ENCODE data around the gene EXT2. TPM values are rescaled to one million over a fixed set of nuclear protein-coding genes. Genes with fewer than 3 reads are reported as not detected.

The EXT2 gene
- total and polyA plus RNA-seq, 10 of the 15 experiments (the other 5 are each of a cell fraction or from before 2014, with no cell fraction given) = 3.8 to 31.4 (median 17.9) TPM

DNA sequence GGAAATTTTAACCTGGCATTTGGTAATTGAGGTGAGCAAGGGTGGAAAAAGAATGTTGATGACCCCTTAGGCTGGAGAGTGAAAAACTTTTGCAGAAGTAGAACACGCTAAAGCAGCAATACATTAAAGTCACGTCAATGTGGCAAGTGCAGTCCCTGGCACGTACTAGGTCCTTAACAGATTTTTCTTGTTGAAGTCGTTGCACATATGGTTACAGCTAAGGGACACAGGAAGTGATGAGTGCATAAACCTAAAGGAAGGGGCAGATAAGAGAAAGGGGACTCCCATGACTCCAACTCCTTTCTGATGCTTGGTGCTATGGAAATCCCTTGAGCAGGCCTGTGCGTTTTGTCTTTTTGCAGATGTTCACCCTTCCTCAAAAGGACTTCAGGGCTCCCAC, 28.2 kb upstream of the EXT2 start (continued):
- TF ChIP-seq CTCF (IDR thresholded peaks at IDR 0.05 in 2 of 3, conservative IDR thresholded peaks at IDR 0.05 in 1 of 3; ENCODE audit: control insufficient read depth in 2 of 3, extremely low read depth in 1 of 3, insufficient read depth in 1 of 3, low read depth in 3 of 3, low read length in 3 of 3) = no peak
- no peak for TF ChIP-seq HSF1 (IDR thresholded peaks at IDR 0.05; ENCODE audit: low read depth, low read length)
- TF ChIP-seq NR2C1 (IDR thresholded peaks at IDR 0.05) = no peak
- no peak for TF ChIP-seq PKNOX1 (IDR thresholded peaks at IDR 0.05)
- TF ChIP-seq KAT2A (conservative IDR thresholded peaks at IDR 0.05; ENCODE audit: control insufficient read depth, low read depth, low read length) = no peak

GRCh38 chr11:44068180-44068579, 27.3 kb upstream of the EXT2 start:
- Histone ChIP-seq H2AFZ (ENCODE audit: control insufficient read depth, low read depth, low read length) (no peak overlapping the region), H4K20me1 (ENCODE audit: control insufficient read depth, insufficient read depth) (no peaks in the 10 kb centered on the region), H3K79me2 (ENCODE audit: control insufficient read depth, insufficient read depth, low read length) (peaks cover 2% of the 10 kb centered on the region), H3K27ac (ENCODE audit: control insufficient read depth, insufficient read depth) (no peak overlapping the region), H3K4me2 (ENCODE audit: control insufficient read depth, insufficient read depth) (no peak overlapping the region), H3K4me3 (no peak overlapping the region), H3K27me3 (replicated peaks in 1 of 2; ENCODE audit: control insufficient read depth in 2 of 2, insufficient read depth in 2 of 2, low read length in 1 of 2) (no peaks in the 10 kb centered on the region), H3K9ac (ENCODE audit: control insufficient read depth, insufficient read depth, low read length) (no peak overlapping the region), H3K4me1 (ENCODE audit: control insufficient read depth, insufficient read depth, low read length) (peaks cover 11% of the 10 kb centered on the region), H3K36me3 (ENCODE audit: control insufficient read depth in 2 of 2, insufficient read depth in 2 of 2, low read length in 1 of 2) (no peaks in the 10 kb centered on the region; a peak in 2 of 4 replicates), H3K9me3 (replicated peaks; ENCODE audit: control insufficient read depth, insufficient read depth, low read length) (no peaks in the 10 kb centered on the region)
- FAIRE-seq (no peak), DNase-seq (ENCODE audit: low read depth, low spot score) (no peak), ATAC-seq (no peak)
- ChIA-PET RAD21 (ENCODE audit: unreplicated experiment) (no interaction called here), CTCF (interaction anchor here (0.7 to 10.8 kb wide), 3 partner anchors 25 to 217 kb away, joined by 3 to 77 read pairs (median 4); partner anchors contain the start of gene EXT2), POLR2A (interaction anchor here (1.0 kb wide), 1 partner anchor 27 kb away, joined by 3 read pairs; the partner anchor contains the start of gene EXT2), SMC1A (ENCODE audit: uncharacterized antibody, unreplicated experiment) (interaction anchor here (0.6 to 1.3 kb wide), 3 partner anchors 36 to 543 kb away, joined by 3 read pairs; no protein-coding TSS in a partner anchor)
- TF ChIP-seq CBX3 (IDR thresholded peaks at IDR 0.05; ENCODE audit: borderline replicate concordance, low read depth) (no peak), CHD2 (IDR thresholded peaks at IDR 0.05; ENCODE audit: borderline replicate concordance, low read depth, low read length) (no peak), RBBP5 (conservative IDR thresholded peaks at IDR 0.05) (no peak), WRNIP1 (IDR thresholded peaks at IDR 0.05; ENCODE audit: borderline replicate concordance, low read depth, low read length) (no peak), HDGF (IDR thresholded peaks at IDR 0.05) (no peak), PKNOX1 (IDR thresholded peaks at IDR 0.05) (no peak), FOXK2 (IDR thresholded peaks at IDR 0.05) (no peak), ESRRA (IDR thresholded peaks at IDR 0.05; ENCODE audit: low read length) (no peak), MEF2B (IDR thresholded peaks at IDR 0.05; ENCODE audit: partially characterized antibody, poor library complexity, severe bottlenecking) (no peak), SIX5 (IDR thresholded peaks at IDR 0.05; ENCODE audit: low read depth, low read length, severe bottlenecking) (no peak), SMAD5 (IDR thresholded peaks at IDR 0.05; ENCODE audit: low read depth) (no peak), RB1 (IDR thresholded peaks at IDR 0.05; ENCODE audit: borderline replicate concordance) (no peak), HCFC1 (IDR thresholded peaks at IDR 0.05; ENCODE audit: low read length) (no peak), BHLHE40 (IDR thresholded peaks at IDR 0.05; ENCODE audit: borderline replicate concordance in 1 of 2, low read depth in 2 of 2, low read length in 1 of 2) (no peak)
- no TSS peak for BruUV-seq (replicated peaks)
- intact Hi-C loops (cut with micrococcal nuclease; ENCODE audit: unreplicated experiment) = loop anchor here (10.0 kb wide), 1 partner anchor 123 kb away; the partner anchor contains the start of gene C11orf96
- 96% methylated on average over 2 of the region's 2 CpGs for WGBS (ENCODE audit: insufficient coverage, insufficient replicate concordance, low lambda C conversion rate, missing lambda C conversion rate)
- in situ Hi-C loops (cut with MboI) = no loop called here

All from GM12878 (cell line).